HepG2 (cell line): ENCODE results near the gene CPXM1. TPM values are rescaled to one million over a fixed set of nuclear protein-coding genes. Genes with fewer than 3 reads are reported as not detected.

Experiments
- BRCA1 ChIP-seq: sonication (generic); formaldehyde crosslinking; IDR thresholded peaks from 2 replicates; pipeline ENCODE4 v1.4.0; 2020; ENCODE audit warnings: missing genetic modification reagents
- CAMTA2 ChIP-seq: sonication (generic); formaldehyde crosslinking; IDR thresholded peaks from 2 replicates; pipeline ENCODE4 v1.4.0; 2020; ENCODE audit warnings: mild to moderate bottlenecking, missing genetic modification reagents, borderline replicate concordance
- CHD2 ChIP-seq: IDR thresholded peaks from 2 replicates; pipeline ENCODE4 v1.6.1; 2011; ENCODE audit warnings: low read depth, low read length, improper control_type of control experiment
- HIVEP1 ChIP-seq: sonication (generic); formaldehyde crosslinking; IDR thresholded peaks from 2 replicates; pipeline ENCODE4 v1.4.0; 2020; ENCODE audit warnings: mild to moderate bottlenecking, missing genetic modification reagents
- HMG20B ChIP-seq: conservative IDR thresholded peaks from 2 replicates; pipeline ENCODE4 v1.6.1; 2016; ENCODE audit warnings: missing genetic modification reagents, missing compliant biosample characterization
- MXI1 ChIP-seq: IDR thresholded peaks from 3 replicates; pipeline ENCODE4 v1.6.1; 2012; ENCODE audit warnings: low read depth, low read length, inconsistent platforms, borderline replicate concordance
- MZF1 ChIP-seq: sonication (generic); formaldehyde crosslinking; IDR thresholded peaks from 2 replicates; pipeline ENCODE4 v1.8.1; 2023; ENCODE audit warnings: mild to moderate bottlenecking, missing genetic modification reagents, borderline replicate concordance
- NBN ChIP-seq: fragments of 450-650 bp; conservative IDR thresholded peaks from 2 replicates; pipeline ENCODE4 v1.6.1; 2017
- NFE2L1 ChIP-seq: sonication (generic); formaldehyde crosslinking; IDR thresholded peaks from 2 replicates; pipeline ENCODE4 v1.4.0; 2020; ENCODE audit warnings: missing genetic modification reagents, mild to moderate bottlenecking, borderline replicate concordance
- REXO4 ChIP-seq: sonication (generic); formaldehyde crosslinking; IDR thresholded peaks from 2 replicates; pipeline ENCODE4 v1.8.0; 2022; ENCODE audit warnings: missing genetic modification reagents, mild to moderate bottlenecking, borderline replicate concordance
- RXRB ChIP-seq: IDR thresholded peaks from 2 replicates; pipeline ENCODE4 v1.6.1; 2016; ENCODE audit warnings: borderline replicate concordance, missing genetic modification reagents, missing compliant biosample characterization
- SNAPC2 ChIP-seq: sonication (generic); formaldehyde crosslinking; IDR thresholded peaks from 2 replicates; pipeline ENCODE4 v1.8.1; 2022; ENCODE audit warnings: mild to moderate bottlenecking, missing genetic modification reagents
- TFDP2 ChIP-seq: sonication (generic); formaldehyde crosslinking; IDR thresholded peaks from 2 replicates; pipeline ENCODE4 v1.4.0; 2020; ENCODE audit warnings: missing genetic modification reagents
- ZFP90 ChIP-seq: sonication (generic); formaldehyde crosslinking; IDR thresholded peaks from 2 replicates; pipeline ENCODE4 v1.8.0; 2022; ENCODE audit warnings: missing genetic modification reagents, mild to moderate bottlenecking, inconsistent platforms, borderline replicate concordance
- ZFYVE20 ChIP-seq: sonication (generic); formaldehyde crosslinking; IDR thresholded peaks from 2 replicates; pipeline ENCODE4 v1.8.0; 2023; ENCODE audit warnings: low read depth, mild to moderate bottlenecking, moderate library complexity, missing genetic modification reagents, borderline replicate concordance
- ZHX1 ChIP-seq: sonication (generic); formaldehyde crosslinking; IDR thresholded peaks from 2 replicates; pipeline ENCODE4 v1.8.1; 2022; ENCODE audit warnings: low read depth, mild to moderate bottlenecking, missing genetic modification reagents
- ZNF3 ChIP-seq: IDR thresholded peaks from 2 replicates; pipeline ENCODE4 v1.7.0; 2017; ENCODE audit warnings: inconsistent platforms
- ZNF329 ChIP-seq: sonication (generic); formaldehyde crosslinking; IDR thresholded peaks from 2 replicates; pipeline ENCODE4 v1.9.0; 2021; ENCODE audit warnings: low read depth, mild to moderate bottlenecking, missing genetic modification reagents
- ZNF512 ChIP-seq: sonication (generic); formaldehyde crosslinking; IDR thresholded peaks from 2 replicates; pipeline ENCODE4 v1.4.0; 2020; ENCODE audit warnings: mild to moderate bottlenecking, missing genetic modification reagents
- ZNF687 ChIP-seq: sonication (generic); formaldehyde crosslinking; IDR thresholded peaks from 2 replicates; pipeline ENCODE4 v1.5.1; 2020; ENCODE audit warnings: mild to moderate bottlenecking, missing genetic modification reagents, moderate library complexity
- ZNF746 ChIP-seq: sonication (generic); formaldehyde crosslinking; IDR thresholded peaks from 2 replicates; pipeline ENCODE4 v1.8.0; 2022; ENCODE audit warnings: mild to moderate bottlenecking, missing genetic modification reagents
- polyA plus RNA-seq, 8 experiments: library from polyadenylated mRNA; depleted of rRNA in 3 of 8; stranded (reverse) in 7 of 8; unstranded in 1 of 8; fragments of >200 nt; fragmentation: Illumina TruSeq in 4 of 8; extraction: Trizol in 4 of 8; gene quantifications; 2 replicates each; pipeline versions ENCODE4 v1.2.1 to v1.2.3, GENCODE V29; 2011 to 2016; ENCODE audit warnings: low read depth in 4 of 8, missing spikeins in 1 of 8, mixed read lengths in 1 of 8; ENCODE audit not compliant: insufficient read depth in 1 of 8
- total RNA-seq, 5 experiments: library from RNA; depleted of rRNA; stranded (reverse); fragments of >200 nt; fragmentation: Illumina TruSeq; extraction: Trizol; gene quantifications; 2 replicates each; pipeline ENCODE4 v1.2.3, GENCODE V29; 2016; ENCODE audit warnings: low read depth in 1 of 5

CPXM1 gene
- total and polyA plus RNA-seq, 2 of the 13 experiments (the other 11 are each of a cell fraction or from before 2014, with no cell fraction given), result 0.07 TPM; not detected in 1

GRCh38 chr20:2840967-2841531, 40.6 kb upstream of the CPXM1 start (continued):
- TF ChIP-seq ZHX1 (no peak), TFDP2 (CRISPR knock-in tag) (0 out of 2 replicates have a peak, but pooled peaks have one; percentile 24), SNAPC2 (CRISPR knock-in tag) (no peak), RXRB (CRISPR knock-in tag) (no peak), ZNF746 (CRISPR knock-in tag) (0 out of 2 replicates have a peak, but pooled peaks have one; percentile 50), HIVEP1 (0 out of 2 replicates have a peak, but pooled peaks have one; percentile 2), ZNF3 (CRISPR knock-in tag) (no peak), NFE2L1 (peak; percentile 41; the same call in 1 of the 2 replicates), BRCA1 (CRISPR knock-in tag) (no peak), REXO4 (CRISPR knock-in tag) (no peak), MXI1 (no peak; the same call in 2 of the 3 replicates), NBN (no peak), CAMTA2 (CRISPR knock-in tag) (peak; percentile 82; the same call in 1 of the 2 replicates), ZNF329 (CRISPR knock-in tag) (no peak), MZF1 (CRISPR knock-in tag) (no peak; the same call in 1 of the 2 replicates), ZNF687 (CRISPR knock-in tag) (peak; percentile 12; the same call in 1 of the 2 replicates), ZFYVE20 (CRISPR knock-in tag) (no peak), CHD2 (no peak), HMG20B (CRISPR knock-in tag) (no peak), ZFP90 (CRISPR knock-in tag) (peak; percentile 75), ZNF512 (CRISPR knock-in tag) (no peak)
